HepG2 (cell line): ENCODE data around the gene ADCY7. TPM values are rescaled to one million over a fixed set of nuclear protein-coding genes. Genes with fewer than 3 reads are reported as not detected.
A peak's percentile ranks its signal among the peaks of the same experiment; 100 is the strongest.

Source experiments
- BRD4 ChIP-seq: sonication (generic); formaldehyde crosslinking; IDR thresholded peaks from 2 replicates; pipeline ENCODE4 v1.4.0; 2020; ENCODE audit warnings: missing genetic modification reagents
- EZH2 ChIP-seq: conservative IDR thresholded peaks from 2 replicates; pipeline ENCODE4 v1.6.1; 2012; ENCODE audit warnings: mild to moderate bottlenecking, low read depth, low read length, moderate library complexity
- HBP1 ChIP-seq: IDR thresholded peaks from 2 replicates; pipeline ENCODE4 v1.6.1; 2016; ENCODE audit warnings: low read depth, control low read depth
- HMG20B ChIP-seq: conservative IDR thresholded peaks from 2 replicates; pipeline ENCODE4 v1.6.1; 2016; ENCODE audit warnings: missing genetic modification reagents, missing compliant biosample characterization
- LRRFIP1 ChIP-seq: sonication (generic); formaldehyde crosslinking; conservative IDR thresholded peaks from 2 replicates; pipeline ENCODE4 v1.4.0; 2020; ENCODE audit warnings: missing genetic modification reagents
- MAZ ChIP-seq, 2 experiments: sonication (generic) in 1 of 2; formaldehyde crosslinking in 1 of 2; IDR thresholded peaks; 2 replicates each; pipeline versions ENCODE4 v1.5.0 to v1.6.1; 2012 to 2020; ENCODE audit warnings: low read depth in 2 of 2, mild to moderate bottlenecking in 2 of 2, borderline replicate concordance in 1 of 2, improper control_type of control experiment in 1 of 2, low read length in 1 of 2, missing genetic modification reagents in 1 of 2, moderate library complexity in 1 of 2
- MEIS2 ChIP-seq: sonication (generic); formaldehyde crosslinking; IDR thresholded peaks from 2 replicates; pipeline ENCODE4 v1.9.0; 2021; ENCODE audit warnings: mild to moderate bottlenecking, missing genetic modification reagents
- RXRA ChIP-seq: sonication (generic); formaldehyde crosslinking; IDR thresholded peaks from 2 replicates; pipeline ENCODE4 v1.5.1; 2020; ENCODE audit warnings: missing genetic modification reagents
- SNAPC2 ChIP-seq: sonication (generic); formaldehyde crosslinking; IDR thresholded peaks from 2 replicates; pipeline ENCODE4 v1.8.1; 2022; ENCODE audit warnings: mild to moderate bottlenecking, missing genetic modification reagents
- ZKSCAN5 ChIP-seq: sonication (generic); formaldehyde crosslinking; IDR thresholded peaks from 2 replicates; pipeline ENCODE4 v1.5.1; 2020; ENCODE audit warnings: mild to moderate bottlenecking, missing genetic modification reagents
- ZNF513 ChIP-seq: sonication (generic); formaldehyde crosslinking; conservative IDR thresholded peaks from 2 replicates; pipeline ENCODE4 v1.5.0; 2020; ENCODE audit warnings: missing genetic modification reagents
- ZNF790 ChIP-seq: sonication (generic); formaldehyde crosslinking; IDR thresholded peaks from 2 replicates; pipeline ENCODE4 v1.8.0; 2022; ENCODE audit warnings: missing genetic modification reagents, mild to moderate bottlenecking, borderline replicate concordance
- ZNF792 ChIP-seq: IDR thresholded peaks from 2 replicates; pipeline ENCODE4 v1.6.1; 2016
- polyA plus RNA-seq, 8 experiments: library from polyadenylated mRNA; depleted of rRNA in 3 of 8; stranded (reverse) in 7 of 8; unstranded in 1 of 8; fragments of >200 nt; fragmentation: Illumina TruSeq in 4 of 8; extraction: Trizol in 4 of 8; gene quantifications; 2 replicates each; pipeline versions ENCODE4 v1.2.1 to v1.2.3, GENCODE V29; 2011 to 2016; ENCODE audit warnings: low read depth in 4 of 8, missing spikeins in 1 of 8, mixed read lengths in 1 of 8; ENCODE audit not compliant: insufficient read depth in 1 of 8
- total RNA-seq, 5 experiments: library from RNA; depleted of rRNA; stranded (reverse); fragments of >200 nt; fragmentation: Illumina TruSeq; extraction: Trizol; gene quantifications; 2 replicates each; pipeline ENCODE4 v1.2.3, GENCODE V29; 2016; ENCODE audit warnings: low read depth in 1 of 5
- TF ChIP-seq, protein P1 (sequence below): sonication (generic); formaldehyde crosslinking; IDR thresholded peaks from 2 replicates; pipeline ENCODE4 v1.4.0; 2020; ENCODE audit warnings: missing genetic modification reagents

ADCY7 gene
- total and polyA plus RNA-seq, 2 of the 13 experiments (the other 11 are each of a cell fraction or from before 2014, with no cell fraction given) = 2.2 to 4.3 TPM

- TF ChIP-seq, protein P1, sequence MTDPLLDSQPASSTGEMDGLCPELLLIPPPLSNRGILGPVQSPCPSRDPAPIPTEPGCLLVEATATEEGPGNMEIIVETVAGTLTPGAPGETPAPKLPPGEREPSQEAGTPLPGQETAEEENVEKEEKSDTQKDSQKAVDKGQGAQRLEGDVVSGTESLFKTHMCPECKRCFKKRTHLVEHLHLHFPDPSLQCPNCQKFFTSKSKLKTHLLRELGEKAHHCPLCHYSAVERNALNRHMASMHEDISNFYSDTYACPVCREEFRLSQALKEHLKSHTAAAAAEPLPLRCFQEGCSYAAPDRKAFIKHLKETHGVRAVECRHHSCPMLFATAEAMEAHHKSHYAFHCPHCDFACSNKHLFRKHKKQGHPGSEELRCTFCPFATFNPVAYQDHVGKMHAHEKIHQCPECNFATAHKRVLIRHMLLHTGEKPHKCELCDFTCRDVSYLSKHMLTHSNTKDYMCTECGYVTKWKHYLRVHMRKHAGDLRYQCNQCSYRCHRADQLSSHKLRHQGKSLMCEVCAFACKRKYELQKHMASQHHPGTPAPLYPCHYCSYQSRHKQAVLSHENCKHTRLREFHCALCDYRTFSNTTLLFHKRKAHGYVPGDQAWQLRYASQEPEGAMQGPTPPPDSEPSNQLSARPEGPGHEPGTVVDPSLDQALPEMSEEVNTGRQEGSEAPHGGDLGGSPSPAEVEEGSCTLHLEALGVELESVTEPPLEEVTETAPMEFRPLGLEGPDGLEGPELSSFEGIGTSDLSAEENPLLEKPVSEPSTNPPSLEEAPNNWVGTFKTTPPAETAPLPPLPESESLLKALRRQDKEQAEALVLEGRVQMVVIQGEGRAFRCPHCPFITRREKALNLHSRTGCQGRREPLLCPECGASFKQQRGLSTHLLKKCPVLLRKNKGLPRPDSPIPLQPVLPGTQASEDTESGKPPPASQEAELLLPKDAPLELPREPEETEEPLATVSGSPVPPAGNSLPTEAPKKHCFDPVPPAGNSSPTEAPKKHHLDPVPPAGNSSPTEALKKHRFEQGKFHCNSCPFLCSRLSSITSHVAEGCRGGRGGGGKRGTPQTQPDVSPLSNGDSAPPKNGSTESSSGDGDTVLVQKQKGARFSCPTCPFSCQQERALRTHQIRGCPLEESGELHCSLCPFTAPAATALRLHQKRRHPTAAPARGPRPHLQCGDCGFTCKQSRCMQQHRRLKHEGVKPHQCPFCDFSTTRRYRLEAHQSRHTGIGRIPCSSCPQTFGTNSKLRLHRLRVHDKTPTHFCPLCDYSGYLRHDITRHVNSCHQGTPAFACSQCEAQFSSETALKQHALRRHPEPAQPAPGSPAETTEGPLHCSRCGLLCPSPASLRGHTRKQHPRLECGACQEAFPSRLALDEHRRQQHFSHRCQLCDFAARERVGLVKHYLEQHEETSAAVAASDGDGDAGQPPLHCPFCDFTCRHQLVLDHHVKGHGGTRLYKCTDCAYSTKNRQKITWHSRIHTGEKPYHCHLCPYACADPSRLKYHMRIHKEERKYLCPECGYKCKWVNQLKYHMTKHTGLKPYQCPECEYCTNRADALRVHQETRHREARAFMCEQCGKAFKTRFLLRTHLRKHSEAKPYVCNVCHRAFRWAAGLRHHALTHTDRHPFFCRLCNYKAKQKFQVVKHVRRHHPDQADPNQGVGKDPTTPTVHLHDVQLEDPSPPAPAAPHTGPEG = no peak
- TF ChIP-seq EZH2 = no peak
- no peak for TF ChIP-seq MAZ (IDR thresholded peaks at IDR 0.05; ENCODE audit: borderline replicate concordance, low read depth, low read length)
- TF ChIP-seq MAZ (CRISPR knock-in tag; IDR thresholded peaks at IDR 0.05; ENCODE audit: low read depth) = no peak
- TF ChIP-seq ZNF790 (CRISPR knock-in tag) = no peak
- TF ChIP-seq LRRFIP1 = no peak
- 0 out of 2 replicates have a peak, but pooled peaks have one; percentile 25 for TF ChIP-seq HBP1 (CRISPR knock-in tag)
- TF ChIP-seq HMG20B (CRISPR knock-in tag) = 0 out of 2 replicates have a peak, but pooled peaks have one; percentile 48
- no peak for TF ChIP-seq ZNF513 (CRISPR knock-in tag)
- TF ChIP-seq ZNF792 = 0 out of 2 replicates have a peak, but pooled peaks have one; percentile 43
- peak; percentile 77; the same call in 1 of the 2 replicates for TF ChIP-seq RXRA (CRISPR knock-in tag)
- no peak for TF ChIP-seq ZKSCAN5 (CRISPR knock-in tag)
- no peak for TF ChIP-seq BRD4 (CRISPR knock-in tag)
- peak; percentile 79 for TF ChIP-seq MEIS2 (CRISPR knock-in tag)
- no peak for TF ChIP-seq SNAPC2 (CRISPR knock-in tag)
These were observed 16.7 kb downstream of the ADCY7 start (continued) for GRCh38 chr16:50282955-50283631.
